ENCODE data around the gene TCF7L2.

The TCF7L2 gene

GRCh38 chr10:112949143-112949823 is 764 bp upstream of the TCF7L2 start:
- no peak for DNase-seq

GRCh38 chr10:112950714-112951358 is 789 bp downstream of the TCF7L2 start:
- DNase-seq = no peak

DNA sequence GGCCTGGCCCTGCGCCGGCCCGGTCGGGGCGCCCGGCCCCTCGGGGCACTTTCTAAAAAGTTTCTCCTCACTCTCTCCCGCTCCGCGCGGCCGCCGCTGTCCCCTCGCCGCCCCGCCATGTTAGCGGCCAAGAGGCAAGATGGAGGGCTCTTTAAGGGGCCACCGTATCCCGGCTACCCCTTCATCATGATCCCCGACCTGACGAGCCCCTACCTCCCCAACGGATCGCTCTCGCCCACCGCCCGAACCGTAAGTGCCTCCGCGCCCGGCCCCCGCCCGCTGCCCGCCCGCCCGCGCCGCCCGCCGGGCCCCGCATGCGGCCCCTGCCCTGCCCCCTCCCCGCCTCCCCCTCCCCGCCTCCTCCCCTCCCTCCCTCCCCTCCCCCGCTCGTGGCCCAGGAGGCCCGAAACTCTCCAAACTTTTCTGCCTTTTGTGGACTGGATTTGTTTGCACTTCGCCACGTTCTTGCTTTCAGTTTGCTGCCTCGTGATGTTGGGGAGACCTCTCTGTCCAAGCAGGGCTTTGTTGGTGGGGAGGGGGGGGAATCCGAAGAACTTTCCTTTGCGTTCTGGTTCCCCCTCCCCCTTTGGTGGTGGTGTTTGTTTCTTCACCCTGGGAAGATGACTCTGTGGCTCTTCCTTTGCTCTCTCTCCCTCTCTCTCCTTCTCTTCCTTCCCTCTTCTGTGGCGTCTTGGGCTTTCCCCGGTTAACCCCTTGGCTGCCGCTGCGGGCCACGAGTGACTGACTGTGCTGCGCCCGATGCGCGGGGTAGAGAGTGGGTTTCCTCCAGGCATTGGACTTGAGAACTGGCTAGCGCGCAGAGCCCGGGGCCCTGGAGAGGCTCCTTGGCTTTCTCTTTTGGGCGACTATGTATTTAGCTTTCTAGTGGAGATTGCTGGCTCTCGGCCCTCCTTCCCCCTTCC is 1.6 kb downstream of the TCF7L2 start:
- DNase-seq = no peak

- DNase-seq = no peak
These were observed 2.5 kb downstream of the TCF7L2 start for GRCh38 chr10:112952282-112953173.

DNA sequence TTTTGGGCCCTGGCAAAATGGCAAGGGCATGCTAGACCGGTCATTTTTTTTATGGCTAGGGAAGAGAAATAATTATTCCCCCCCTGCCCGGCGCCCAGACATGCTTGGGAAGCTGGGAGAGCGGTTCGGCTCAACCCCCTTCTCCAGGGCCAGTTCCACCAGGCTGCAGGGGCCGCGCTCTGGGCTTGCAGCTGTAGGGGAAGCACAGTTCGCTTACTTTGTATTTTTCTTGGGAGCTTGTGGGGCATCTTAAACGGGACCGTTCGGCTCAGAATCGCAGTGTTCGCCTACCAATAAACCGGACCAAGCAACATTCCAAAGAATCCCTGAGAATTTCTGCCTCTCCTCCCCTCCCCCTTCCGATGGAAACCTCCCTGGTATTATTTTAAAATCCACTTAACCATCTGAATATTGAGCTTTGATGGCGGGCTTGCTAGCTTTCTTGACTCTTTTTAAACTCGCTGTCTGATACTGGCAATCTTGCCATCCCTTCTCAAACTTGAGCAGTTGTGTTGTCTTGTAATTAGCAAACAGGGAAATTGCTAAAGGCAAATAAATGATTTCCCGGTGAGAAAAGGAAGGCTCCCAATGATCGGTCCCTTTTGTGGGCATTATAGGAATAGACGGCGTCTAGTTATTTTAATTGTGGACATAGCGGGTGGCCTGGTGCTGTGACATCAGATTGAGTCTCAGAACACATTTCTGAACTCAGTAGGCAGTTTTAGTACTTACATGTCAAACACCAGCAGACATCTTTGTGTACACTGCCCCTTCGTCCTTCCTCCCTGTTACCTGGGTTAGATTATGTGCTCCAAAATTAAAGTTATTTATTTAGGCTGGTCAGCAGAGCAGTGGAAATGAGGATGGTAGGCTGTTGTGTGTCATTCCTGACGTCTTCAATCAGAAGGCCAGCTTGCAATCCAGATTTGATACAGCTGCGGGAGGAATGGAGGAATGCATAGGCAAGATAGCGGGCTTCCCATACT is 3.4 kb downstream of the TCF7L2 start:
- DNase-seq = no peak

GRCh38 chr10:112954974-112955581 is 5.0 kb downstream of the TCF7L2 start:
- DNase-seq = no peak

GRCh38 chr10:112955582-112956421 is 5.8 kb downstream of the TCF7L2 start:
- no peak for DNase-seq

GRCh38 chr10:112956631-112957350 is 6.7 kb downstream of the TCF7L2 start:
- DNase-seq = no peak

GRCh38 chr10:112957640-112958092 is 7.6 kb downstream of the TCF7L2 start:
- DNase-seq = no peak

DNA sequence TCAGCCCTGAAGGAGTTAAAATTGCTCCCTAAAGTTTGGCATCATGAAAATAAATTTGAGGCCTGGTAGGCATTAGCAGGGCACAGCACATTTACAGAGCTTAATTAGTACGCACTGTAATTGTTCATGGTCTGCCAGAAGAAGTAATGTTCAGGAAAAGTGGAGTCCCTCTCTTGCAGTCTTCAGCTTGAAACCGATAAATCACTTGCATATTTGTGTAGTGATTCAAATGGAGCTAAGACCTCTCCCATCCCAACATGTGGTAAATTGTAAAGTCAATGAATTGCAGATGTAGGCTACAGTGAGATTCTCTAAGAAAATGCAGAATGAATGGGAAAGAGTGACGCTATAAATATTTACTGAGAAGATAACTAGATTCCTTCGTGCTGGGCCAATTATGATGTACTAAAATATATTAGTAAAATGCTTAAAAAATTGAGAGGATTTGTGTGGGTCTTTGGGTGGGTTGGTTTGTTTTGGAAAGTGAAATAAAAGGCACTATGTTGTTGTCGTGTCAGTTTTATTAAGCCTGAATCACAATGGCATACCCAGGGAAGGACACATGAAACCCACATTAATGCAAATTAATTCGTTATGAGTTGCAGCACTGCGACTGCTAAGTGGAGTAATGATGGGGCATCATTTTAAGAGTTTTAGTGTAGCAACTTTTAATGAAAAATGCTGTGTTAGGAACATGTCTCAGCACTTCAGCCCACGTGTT is 8.4 kb downstream of the TCF7L2 start:
- DNase-seq = no peak

GRCh38 chr10:112959207-112959838 is 9.3 kb downstream of the TCF7L2 start:
- DNase-seq = no peak

GRCh38 chr10:112960151-112960681 is 10.2 kb downstream of the TCF7L2 start:
- DNase-seq = no peak

DNA sequence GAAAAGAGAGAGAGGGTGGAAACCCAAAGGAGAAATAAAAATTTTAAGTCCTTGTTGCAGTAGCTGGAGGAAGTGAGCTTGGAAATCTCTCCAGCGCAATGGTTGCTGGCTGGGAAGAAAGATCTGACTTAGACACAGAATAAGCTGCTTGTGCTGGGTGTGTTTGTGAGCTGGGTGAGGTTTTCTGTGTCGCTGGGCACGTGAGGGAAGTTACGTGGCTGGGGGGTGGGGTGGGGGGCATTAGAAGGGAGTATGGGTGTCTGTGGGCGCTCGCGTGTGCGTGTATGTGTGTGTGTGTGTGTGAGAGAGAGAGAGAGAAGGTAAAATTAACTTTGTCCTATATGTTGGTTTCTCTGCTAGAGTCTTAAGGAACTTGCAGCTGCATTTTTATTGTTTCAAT is 11.6 kb downstream of the TCF7L2 start:
- no peak for DNase-seq

GRCh38 chr10:112962343-112962742 is 12.3 kb downstream of the TCF7L2 start:
- no peak for DNase-seq

GRCh38 chr10:112963835-112964234 is 13.8 kb downstream of the TCF7L2 start:
- no peak for DNase-seq

DNA sequence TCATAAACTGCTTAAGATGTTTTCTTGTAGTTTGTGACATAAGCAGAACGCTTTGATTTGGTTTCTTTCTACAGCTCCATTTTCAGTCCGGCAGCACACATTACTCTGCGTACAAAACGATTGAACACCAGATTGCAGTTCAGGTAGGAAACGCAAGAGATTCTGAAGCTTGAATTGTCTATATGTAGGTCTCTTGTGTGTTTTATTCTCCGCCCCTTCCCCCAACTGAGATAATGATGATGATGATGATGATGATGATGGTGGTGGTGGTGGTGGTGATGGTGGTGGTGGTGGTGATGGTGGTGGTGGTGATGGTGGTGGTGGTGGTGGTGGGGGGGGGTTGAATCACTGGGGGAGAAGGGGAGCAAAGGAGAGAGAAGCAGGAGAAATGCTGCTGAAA is 14.4 kb downstream of the TCF7L2 start:
- DNase-seq = no peak

DNA sequence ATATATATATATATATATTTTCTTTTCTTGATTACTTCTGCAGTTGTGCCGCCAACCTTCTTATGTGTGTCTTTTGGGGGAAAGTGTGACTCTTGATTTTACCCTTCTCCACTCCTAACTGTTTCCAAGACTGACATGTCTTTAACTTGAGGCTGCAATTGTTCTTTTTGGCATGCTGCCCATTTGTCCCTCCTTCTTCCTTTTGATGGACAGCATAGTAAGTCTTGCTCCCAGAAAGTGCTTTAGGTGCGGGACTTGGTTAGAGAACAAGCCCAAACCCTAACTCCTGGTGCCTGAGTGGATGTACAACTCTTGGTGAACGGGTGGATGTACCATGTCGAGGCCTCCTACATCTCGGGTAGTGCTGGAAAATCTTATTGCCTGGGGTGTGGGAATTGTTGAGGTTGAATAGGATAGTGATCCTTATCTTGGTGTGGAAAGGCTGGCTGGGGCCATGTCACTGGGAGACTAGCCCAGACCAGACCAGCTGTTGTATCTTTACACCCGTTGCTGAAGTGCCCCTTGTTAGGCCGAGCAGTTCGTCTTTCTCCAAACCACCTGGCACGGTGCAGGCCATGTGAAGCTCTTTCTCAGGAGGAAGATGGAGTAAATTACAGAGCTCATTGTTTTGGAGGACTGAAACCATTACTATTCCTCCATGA is 16.3 kb downstream of the TCF7L2 start:
- no peak for DNase-seq

All from DMS79 (cell line).